Fibroblast of pulmonary artery (primary cell): ENCODE results near the gene CANT1.

ENCODE experiments used
- DNase-seq: peaks from one replicate; pipeline ENCODE4 v3.0.0-alpha.2; 2010; ENCODE audit warnings: low read depth
- H3K4me3 ChIP-seq: replicated peaks from 2 replicates; pipeline ENCODE4 v1.5.1; 2011; ENCODE audit warnings: low read depth, mild to moderate bottlenecking, control low read depth, low read length, moderate library complexity
- CTCF ChIP-seq: IDR thresholded peaks from 2 replicates; pipeline ENCODE4 v1.5.1; 2011; ENCODE audit warnings: mild to moderate bottlenecking, control low read depth, low read length, inconsistent platforms; ENCODE audit errors: missing control alignments

Gene CANT1

GRCh38 chr17:78958641-78959127 lies 50.9 kb downstream of the CANT1 start:
- TF ChIP-seq CTCF: no peak
- DNase-seq: no peak
- H3K4me3 ChIP-seq: no peak overlapping the region

GRCh38 chr17:78957128-78957527 lies 52.4 kb downstream of the CANT1 start:
- TF ChIP-seq CTCF: no peak
- DNase-seq: peak; percentile 58

GRCh38 chr17:78956254-78956653 lies 53.3 kb downstream of the CANT1 start:
- no peak for TF ChIP-seq CTCF
- DNase-seq: no peak
- no peak overlapping the region for H3K4me3 ChIP-seq

More at GRCh38 chr17:78957128-78957527, 52.4 kb downstream of the CANT1 start:
- H3K4me3 ChIP-seq: no peak overlapping the region

- no peak for TF ChIP-seq CTCF
- no peak for DNase-seq
- H3K4me3 ChIP-seq: no peak overlapping the region
Observed at GRCh38 chr17:78954684-78955083, 54.9 kb downstream of the CANT1 start.

GRCh38 chr17:78953356-78954350 lies 55.9 kb downstream of the CANT1 start:
- DNase-seq: no peak
- no peak overlapping the region for H3K4me3 ChIP-seq
- no peak for TF ChIP-seq CTCF

GRCh38 chr17:78952706-78953105 lies 56.9 kb downstream of the CANT1 start:
- H3K4me3 ChIP-seq: no peak overlapping the region
- no peak for DNase-seq
- no peak for TF ChIP-seq CTCF
